Ishikawa (cell line): Measurements from ENCODE around the gene PTF1A.

Experiments
- CEBPB ChIP-seq: IDR thresholded peaks from 2 replicates; pipeline ENCODE4 v1.6.1; 2012
- CREB1 ChIP-seq: IDR thresholded peaks from 2 replicates; pipeline ENCODE4 v1.6.1; 2012; ENCODE audit warnings: low read depth
- EGR1 ChIP-seq: IDR thresholded peaks from 2 replicates; pipeline ENCODE4 v1.6.1; 2012
- FOXM1 ChIP-seq: IDR thresholded peaks from 2 replicates; pipeline ENCODE4 v1.6.1; 2012; ENCODE audit warnings: low read depth, borderline replicate concordance
- NFIC ChIP-seq: IDR thresholded peaks from 2 replicates; pipeline ENCODE4 v1.6.1; 2012
- RAD21 ChIP-seq: IDR thresholded peaks from 2 replicates; pipeline ENCODE4 v1.6.1; 2012; ENCODE audit warnings: low read depth
- TAF1 ChIP-seq: IDR thresholded peaks from 2 replicates; pipeline ENCODE4 v1.6.1; 2012; ENCODE audit warnings: low read depth, mild to moderate bottlenecking
- TCF12 ChIP-seq: IDR thresholded peaks from 2 replicates; pipeline ENCODE4 v1.6.1; 2012; ENCODE audit warnings: low read depth
- TEAD4 ChIP-seq: IDR thresholded peaks from 2 replicates; pipeline ENCODE4 v1.6.1; 2012
- YY1 ChIP-seq: IDR thresholded peaks from 2 replicates; pipeline ENCODE4 v1.6.1; 2012; ENCODE audit warnings: low read depth
- TF ChIP-seq, protein P1 (sequence below): IDR thresholded peaks from 2 replicates; pipeline ENCODE4 v1.6.1; 2012
- TF ChIP-seq, protein P2 (sequence below): IDR thresholded peaks from 2 replicates; pipeline ENCODE4 v1.6.1; 2012; ENCODE audit warnings: low read depth, mild to moderate bottlenecking

DNA sequence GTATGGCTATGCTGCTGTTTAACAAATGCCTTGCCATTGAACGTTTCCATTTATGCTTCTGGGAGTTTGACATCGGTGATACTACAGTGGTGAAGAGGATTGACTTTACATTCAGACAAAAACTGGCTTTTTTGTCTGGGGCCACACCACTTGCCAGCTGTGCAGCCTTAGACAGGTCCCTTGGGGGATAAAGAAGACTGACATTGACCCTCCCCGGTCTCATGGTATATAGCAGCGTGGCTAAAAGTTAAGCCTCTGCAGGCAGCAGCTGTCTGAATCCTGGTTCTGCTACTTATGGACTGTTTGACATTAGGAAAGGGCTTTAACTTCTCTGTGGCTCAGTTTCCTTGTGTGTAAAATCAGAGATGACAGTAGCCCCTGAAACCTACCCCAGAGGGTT, 42.0 kb upstream of the PTF1A start:
- TF ChIP-seq YY1 (no peak), TAF1 (no peak), TCF12 (no peak), FOXM1 (no peak), NFIC (no peak), CREB1 (no peak), RAD21 (no peak), TEAD4 (no peak), CEBPB (no peak), EGR1 (no peak)
- TF ChIP-seq, protein P1, sequence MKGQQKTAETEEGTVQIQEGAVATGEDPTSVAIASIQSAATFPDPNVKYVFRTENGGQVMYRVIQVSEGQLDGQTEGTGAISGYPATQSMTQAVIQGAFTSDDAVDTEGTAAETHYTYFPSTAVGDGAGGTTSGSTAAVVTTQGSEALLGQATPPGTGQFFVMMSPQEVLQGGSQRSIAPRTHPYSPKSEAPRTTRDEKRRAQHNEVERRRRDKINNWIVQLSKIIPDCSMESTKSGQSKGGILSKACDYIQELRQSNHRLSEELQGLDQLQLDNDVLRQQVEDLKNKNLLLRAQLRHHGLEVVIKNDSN, result no peak
- TF ChIP-seq, protein P2, sequence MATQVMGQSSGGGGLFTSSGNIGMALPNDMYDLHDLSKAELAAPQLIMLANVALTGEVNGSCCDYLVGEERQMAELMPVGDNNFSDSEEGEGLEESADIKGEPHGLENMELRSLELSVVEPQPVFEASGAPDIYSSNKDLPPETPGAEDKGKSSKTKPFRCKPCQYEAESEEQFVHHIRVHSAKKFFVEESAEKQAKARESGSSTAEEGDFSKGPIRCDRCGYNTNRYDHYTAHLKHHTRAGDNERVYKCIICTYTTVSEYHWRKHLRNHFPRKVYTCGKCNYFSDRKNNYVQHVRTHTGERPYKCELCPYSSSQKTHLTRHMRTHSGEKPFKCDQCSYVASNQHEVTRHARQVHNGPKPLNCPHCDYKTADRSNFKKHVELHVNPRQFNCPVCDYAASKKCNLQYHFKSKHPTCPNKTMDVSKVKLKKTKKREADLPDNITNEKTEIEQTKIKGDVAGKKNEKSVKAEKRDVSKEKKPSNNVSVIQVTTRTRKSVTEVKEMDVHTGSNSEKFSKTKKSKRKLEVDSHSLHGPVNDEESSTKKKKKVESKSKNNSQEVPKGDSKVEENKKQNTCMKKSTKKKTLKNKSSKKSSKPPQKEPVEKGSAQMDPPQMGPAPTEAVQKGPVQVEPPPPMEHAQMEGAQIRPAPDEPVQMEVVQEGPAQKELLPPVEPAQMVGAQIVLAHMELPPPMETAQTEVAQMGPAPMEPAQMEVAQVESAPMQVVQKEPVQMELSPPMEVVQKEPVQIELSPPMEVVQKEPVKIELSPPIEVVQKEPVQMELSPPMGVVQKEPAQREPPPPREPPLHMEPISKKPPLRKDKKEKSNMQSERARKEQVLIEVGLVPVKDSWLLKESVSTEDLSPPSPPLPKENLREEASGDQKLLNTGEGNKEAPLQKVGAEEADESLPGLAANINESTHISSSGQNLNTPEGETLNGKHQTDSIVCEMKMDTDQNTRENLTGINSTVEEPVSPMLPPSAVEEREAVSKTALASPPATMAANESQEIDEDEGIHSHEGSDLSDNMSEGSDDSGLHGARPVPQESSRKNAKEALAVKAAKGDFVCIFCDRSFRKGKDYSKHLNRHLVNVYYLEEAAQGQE, result no peak
